Heart left ventricle (tissue), 16 donors: ENCODE measurements around the gene CBFA2T3. TPM values are rescaled to one million over a fixed set of nuclear protein-coding genes. Genes with fewer than 3 reads are reported as not detected.

ENCODE experiments used
- ATAC-seq, 4 donors: fragments of 200-7000 bp; cut with Tn5 transposase; one replicate each; pipeline ENCODE4 v1.9.1; 2020 to 2022; ENCODE audit warnings: moderate library complexity in 4 of 4, mild to moderate bottlenecking in 3 of 4, moderate number of reproducible peaks in 1 of 4
- DNase-seq, 5 donors: peaks; one replicate each; pipeline ENCODE4 v3.0.0-alpha.2; 2020
- H3K27ac ChIP-seq, 12 donors: fragments of 200-600 bp; sonication (generic) in 4 of 12; one replicate each; pipeline versions ENCODE4 v1.5.0 to v1.8.0; 2016 to 2022; ENCODE audit warnings: mild to moderate bottlenecking in 2 of 12
- H3K27me3 ChIP-seq, 9 donors: fragments of 200-600 bp; sonication (generic) in 2 of 9; one replicate each; pipeline versions ENCODE4 v1.5.1 to v1.8.0; 2016 to 2022; ENCODE audit warnings: mild to moderate bottlenecking in 3 of 9
- H3K36me3 ChIP-seq, 9 donors: fragments of 200-600 bp; sonication (generic) in 2 of 9; one replicate each; pipeline versions ENCODE4 v1.5.0 to v1.8.0; 2018 to 2022; ENCODE audit warnings: mild to moderate bottlenecking in 2 of 9
- H3K4me1 ChIP-seq, 12 donors: fragments of 200-600 bp; sonication (generic) in 4 of 12; one replicate each; pipeline versions ENCODE4 v1.5.0 to v1.8.0; 2016 to 2022; ENCODE audit warnings: mild to moderate bottlenecking in 3 of 12
- H3K4me3 ChIP-seq, 12 donors: fragments of 200-600 bp; sonication (generic) in 4 of 12; one replicate each; pipeline versions ENCODE4 v1.5.0 to v1.8.0; 2017 to 2022; ENCODE audit warnings: mild to moderate bottlenecking in 9 of 12, moderate library complexity in 4 of 12
- H3K9me3 ChIP-seq, 12 donors: fragments of 200-600 bp; sonication (generic) in 4 of 12; one replicate each; pipeline versions ENCODE4 v1.5.0 to v1.8.0; 2016 to 2022; ENCODE audit warnings: mild to moderate bottlenecking in 1 of 12
- CTCF ChIP-seq, 12 donors: fragments of 200-600 bp; sonication (generic) in 4 of 12; IDR thresholded peaks; one replicate each; pipeline versions ENCODE4 v1.5.0 to v1.8.0; 2018 to 2022; ENCODE audit warnings: antibody characterized with exemption in 12 of 12, mild to moderate bottlenecking in 5 of 12
- POLR2A ChIP-seq, 2 donors: fragments of 450-650 bp; IDR thresholded peaks; one replicate each; pipeline ENCODE4 v1.6.1; 2017; ENCODE audit warnings: antibody characterized with exemption in 2 of 2, mild to moderate bottlenecking in 2 of 2, moderate library complexity in 2 of 2
- WGBS, 4 donors: extraction: QIAGEN DNeasy Blood & Tissue Kit in 2 of 4; methylation state at CpG; one replicate each; pipeline versions ENCODE4 v1.1.5 to v1.1.7; 2013 to 2018; 5-methylcytosine and 5-hydroxymethylcytosine counted together
- intact Hi-C, 10 donors: fragments of 100-400 bp; cut with DNase I; formaldehyde crosslinking; loops; one replicate each; pipeline versions ENCODE4 v1.11.1 to v1.14.2; 2022
- polyA plus RNA-seq, 2 donors: library from polyadenylated mRNA; stranded (reverse); fragments of 200-250 nt; gene quantifications; one replicate each; pipeline ENCODE4 v1.2.3, GENCODE V29; 2013
- total RNA-seq, 9 donors: library from RNA; depleted of rRNA in 2 of 9; stranded (reverse); fragments of >200 nt in 2 of 9; fragmentation: NEBNext Ultra II Directional in 3 of 9; extraction: Animal tissue kit (Norgen Biotek cat#: 25700) in 3 of 9; gene quantifications; one replicate each; pipeline versions ENCODE4 v1.1.0 to v1.2.4, GENCODE V29; 2016 to 2023
- donor health status: ischemic (EF 13 %, LVEDD 7.1; RV severe dilation, severe dysfunction).
- donor health status: healthy with polysubstance abuse.
- donor health status: DM: no; HTN: yes; CAD: no.
- donor health status: DM: no; HTN: no; CAD: no.
- donor health status: ischemic (EF 25% LVEDD 6.9; RV normal size, moderate dysfunction).
- donor health status: ischemic (EF 25% LVEDD 5.7; RV mildly dilated, moderate dysfunction).
- donor health status: healthy.
- donor health status: DM: yes; HTN: yes; CAD: no.
- donor health status: ischemic (EF 35%, LVEDD 5.7; RV mildly dilated, moderate dysfunction).
- donor health status: nonischemic (EF 11% LVEDD 7.7; RV severe dilation, severe dysfunction).
- donor health status: DM: yes; HTN: yes; CAD: no.
- donor health status: PGD.
- donor health status: ischemic (EF 29% LVEDD 5.4; RV normal size, mild dysfunction).
- donor health status: nonischemic (EF 23%, LVEDD 6.1; RV moderate dilation, normal function).

The CBFA2T3 gene
- total and polyA plus RNA-seq, 11 donors = 5.0 to 12.0 (median 5.8) TPM

GRCh38 chr16:88910284-88911135, 66.5 kb downstream of the CBFA2T3 start:
- TF ChIP-seq POLR2A (IDR thresholded peaks at IDR 0.05) (no peak), CTCF (IDR thresholded peaks at IDR 0.05) (no peak)
- Histone ChIP-seq H3K36me3 (no peaks in the 10 kb centered on the region), H3K9me3 (no peaks in the 10 kb centered on the region), H3K4me1 (peaks cover 0 to 60% (median 20%) of the 10 kb centered on the region in 12 donors), H3K4me3 (no peak overlapping the region), H3K27ac (peak overlapping the region in 11 of 12 donors; percentile 2 to 79 (median 43)), H3K27me3 (no peaks in the 10 kb centered on the region)
- intact Hi-C loops = loop anchor here in 1 of 10 donors (2.0 kb wide), 1 partner anchor 66 kb away; the partner anchor contains the start of gene CBFA2T3
- WGBS, 4 donors = 59 to 68% (median 64%) methylated on average over 15 to 26 of the region's 26 CpGs
- no peak for DNase-seq
- ATAC-seq = peak in 1 of 4 donors; percentile 4

GRCh38 chr16:88909431-88910210, 67.4 kb downstream of the CBFA2T3 start:
- Histone ChIP-seq H3K36me3 (no peaks in the 10 kb centered on the region), H3K9me3 (no peaks in the 10 kb centered on the region), H3K4me1 (peaks cover 0 to 58% (median 24%) of the 10 kb centered on the region in 12 donors), H3K27ac (peak overlapping the region; percentile 13 to 79 (median 58)), H3K27me3 (no peaks in the 10 kb centered on the region), H3K4me3 (no peak overlapping the region)
- DNase-seq = peak; percentile 52 to 77 (median 61)
- ATAC-seq = peak in 3 of 4 donors; percentile 29 to 44 (median 38)
- 63 to 77% (median 73%) methylated on average over 16 to 44 of the region's 44 CpGs for WGBS, 4 donors
- TF ChIP-seq CTCF (IDR thresholded peaks at IDR 0.05) = no peak
- TF ChIP-seq POLR2A (IDR thresholded peaks at IDR 0.05) = no peak
- intact Hi-C loops = loop anchor here in 3 of 10 donors (1.0 to 2.0 kb wide), 3 partner anchors 21 to 67 kb away; partner anchors contain the start of gene CBFA2T3 (in 1 of the 3)

- ATAC-seq (peak in 2 of 4 donors; percentile 10 to 16), DNase-seq (peak in 2 of 5 donors; percentile 49 to 65)
- Histone ChIP-seq H3K4me3 (no peak overlapping the region), H3K27me3 (no peaks in the 10 kb centered on the region), H3K4me1 (peaks cover 0 to 64% (median 24%) of the 10 kb centered on the region in 12 donors), H3K9me3 (no peaks in the 10 kb centered on the region), H3K36me3 (peaks cover 0 to 4% (median 0%) of the 10 kb centered on the region in 9 donors), H3K27ac (peak overlapping the region; percentile 13 to 79 (median 56))
- WGBS, 4 donors = 74 to 82% (median 80%) methylated on average over 17 of the region's 17 CpGs
- TF ChIP-seq POLR2A (IDR thresholded peaks at IDR 0.05) (no peak), CTCF (IDR thresholded peaks at IDR 0.05) (no peak)
- intact Hi-C loops = loop anchor here in 1 of 10 donors (2.0 kb wide), 1 partner anchor 20 kb away; no protein-coding TSS in a partner anchor
These were observed 68.7 kb downstream of the CBFA2T3 start for GRCh38 chr16:88908307-88908706.
